GM23338 (cell line): Measurements from ENCODE around the gene AGBL5. TPM values are rescaled to one million over a fixed set of nuclear protein-coding genes. Genes with fewer than 3 reads are reported as not detected.

Experiments used
- CREB1 ChIP-seq: fragments of 250-450 bp; sonication (Bioruptor Pico); IDR thresholded peaks from 2 replicates; pipeline ENCODE4 v1.5.0; 2020; ENCODE audit warnings: low read depth, mild to moderate bottlenecking, moderate library complexity
- EZH2phosphoT487 ChIP-seq: fragments of 200-600 bp; sonication (generic); IDR thresholded peaks from one replicate; pipeline ENCODE4 v1.8.1; 2018; ENCODE audit warnings: antibody characterized with exemption; ENCODE audit not compliant: unreplicated experiment
- POLR2AphosphoS5 ChIP-seq: IDR thresholded peaks from 2 replicates; pipeline ENCODE4 v1.6.1; 2016; ENCODE audit warnings: antibody characterized with exemption, low read depth
- ZNF331 ChIP-seq: fragments of 250-450 bp; sonication (Bioruptor Pico); IDR thresholded peaks from 2 replicates; pipeline ENCODE4 v1.5.0; 2020; ENCODE audit warnings: low read depth, mild to moderate bottlenecking, moderate library complexity
- polyA plus RNA-seq: library from polyadenylated mRNA; unstranded; fragments of >200 nt; fragmentation: Nextera tagmentation; extraction: Ambion mirVana; gene quantifications from 2 replicates; pipeline ENCODE4 v1.2.1, GENCODE V29; 2016
- total RNA-seq: library from RNA; depleted of rRNA; stranded (reverse); fragments of >200 nt; shearing (Covaris generic); gene quantifications from 2 replicates; pipeline ENCODE4 v1.2.3, GENCODE V29; 2014
- TF ChIP-seq, protein P1 (sequence below): fragments of 250-450 bp; sonication (Bioruptor Pico); IDR thresholded peaks from 2 replicates; pipeline ENCODE4 v1.5.0; 2020; ENCODE audit warnings: mild to moderate bottlenecking, moderate library complexity
- TF ChIP-seq, protein P2 (sequence below): IDR thresholded peaks from one replicate; pipeline ENCODE4 v1.6.1; 2018; ENCODE audit warnings: antibody characterized with exemption; ENCODE audit not compliant: unreplicated experiment

Gene AGBL5
- total and polyA plus RNA-seq, 2 experiments from 2014 or later, result 17.9 to 31.3 TPM

- TF ChIP-seq, protein P1, sequence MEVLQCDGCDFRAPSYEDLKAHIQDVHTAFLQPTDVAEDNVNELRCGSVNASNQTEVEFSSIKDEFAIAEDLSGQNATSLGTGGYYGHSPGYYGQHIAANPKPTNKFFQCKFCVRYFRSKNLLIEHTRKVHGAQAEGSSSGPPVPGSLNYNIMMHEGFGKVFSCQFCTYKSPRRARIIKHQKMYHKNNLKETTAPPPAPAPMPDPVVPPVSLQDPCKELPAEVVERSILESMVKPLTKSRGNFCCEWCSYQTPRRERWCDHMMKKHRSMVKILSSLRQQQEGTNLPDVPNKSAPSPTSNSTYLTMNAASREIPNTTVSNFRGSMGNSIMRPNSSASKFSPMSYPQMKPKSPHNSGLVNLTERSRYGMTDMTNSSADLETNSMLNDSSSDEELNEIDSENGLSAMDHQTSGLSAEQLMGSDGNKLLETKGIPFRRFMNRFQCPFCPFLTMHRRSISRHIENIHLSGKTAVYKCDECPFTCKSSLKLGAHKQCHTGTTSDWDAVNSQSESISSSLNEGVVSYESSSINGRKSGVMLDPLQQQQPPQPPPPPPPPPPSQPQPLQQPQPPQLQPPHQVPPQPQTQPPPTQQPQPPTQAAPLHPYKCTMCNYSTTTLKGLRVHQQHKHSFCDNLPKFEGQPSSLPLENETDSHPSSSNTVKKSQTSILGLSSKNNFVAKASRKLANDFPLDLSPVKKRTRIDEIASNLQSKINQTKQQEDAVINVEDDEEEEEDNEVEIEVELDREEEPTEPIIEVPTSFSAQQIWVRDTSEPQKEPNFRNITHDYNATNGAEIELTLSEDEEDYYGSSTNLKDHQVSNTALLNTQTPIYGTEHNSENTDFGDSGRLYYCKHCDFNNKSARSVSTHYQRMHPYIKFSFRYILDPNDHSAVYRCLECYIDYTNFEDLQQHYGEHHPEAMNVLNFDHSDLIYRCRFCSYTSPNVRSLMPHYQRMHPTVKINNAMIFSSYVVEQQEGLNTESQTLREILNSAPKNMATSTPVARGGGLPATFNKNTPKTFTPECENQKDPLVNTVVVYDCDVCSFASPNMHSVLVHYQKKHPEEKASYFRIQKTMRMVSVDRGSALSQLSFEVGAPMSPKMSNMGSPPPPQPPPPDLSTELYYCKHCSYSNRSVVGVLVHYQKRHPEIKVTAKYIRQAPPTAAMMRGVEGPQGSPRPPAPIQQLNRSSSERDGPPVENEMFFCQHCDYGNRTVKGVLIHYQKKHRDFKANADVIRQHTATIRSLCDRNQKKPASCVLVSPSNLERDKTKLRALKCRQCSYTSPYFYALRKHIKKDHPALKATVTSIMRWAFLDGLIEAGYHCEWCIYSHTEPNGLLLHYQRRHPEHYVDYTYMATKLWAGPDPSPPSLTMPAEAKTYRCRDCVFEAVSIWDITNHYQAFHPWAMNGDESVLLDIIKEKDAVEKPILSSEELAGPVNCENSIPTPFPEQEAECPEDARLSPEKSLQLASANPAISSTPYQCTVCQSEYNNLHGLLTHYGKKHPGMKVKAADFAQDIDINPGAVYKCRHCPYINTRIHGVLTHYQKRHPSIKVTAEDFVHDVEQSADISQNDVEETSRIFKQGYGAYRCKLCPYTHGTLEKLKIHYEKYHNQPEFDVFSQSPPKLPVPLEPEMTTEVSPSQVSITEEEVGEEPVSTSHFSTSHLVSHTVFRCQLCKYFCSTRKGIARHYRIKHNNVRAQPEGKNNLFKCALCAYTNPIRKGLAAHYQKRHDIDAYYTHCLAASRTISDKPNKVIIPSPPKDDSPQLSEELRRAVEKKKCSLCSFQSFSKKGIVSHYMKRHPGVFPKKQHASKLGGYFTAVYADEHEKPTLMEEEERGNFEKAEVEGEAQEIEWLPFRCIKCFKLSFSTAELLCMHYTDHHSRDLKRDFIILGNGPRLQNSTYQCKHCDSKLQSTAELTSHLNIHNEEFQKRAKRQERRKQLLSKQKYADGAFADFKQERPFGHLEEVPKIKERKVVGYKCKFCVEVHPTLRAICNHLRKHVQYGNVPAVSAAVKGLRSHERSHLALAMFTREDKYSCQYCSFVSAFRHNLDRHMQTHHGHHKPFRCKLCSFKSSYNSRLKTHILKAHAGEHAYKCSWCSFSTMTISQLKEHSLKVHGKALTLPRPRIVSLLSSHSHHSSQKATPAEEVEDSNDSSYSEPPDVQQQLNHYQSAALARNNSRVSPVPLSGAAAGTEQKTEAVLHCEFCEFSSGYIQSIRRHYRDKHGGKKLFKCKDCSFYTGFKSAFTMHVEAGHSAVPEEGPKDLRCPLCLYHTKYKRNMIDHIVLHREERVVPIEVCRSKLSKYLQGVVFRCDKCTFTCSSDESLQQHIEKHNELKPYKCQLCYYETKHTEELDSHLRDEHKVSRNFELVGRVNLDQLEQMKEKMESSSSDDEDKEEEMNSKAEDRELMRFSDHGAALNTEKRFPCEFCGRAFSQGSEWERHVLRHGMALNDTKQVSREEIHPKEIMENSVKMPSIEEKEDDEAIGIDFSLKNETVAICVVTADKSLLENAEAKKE (CRISPR knock-in tag), result no peak
- TF ChIP-seq ZNF331 (CRISPR knock-in tag) (no peak), CREB1 (CRISPR knock-in tag) (no peak), EZH2phosphoT487 (no peak), POLR2AphosphoS5 (no peak)
- TF ChIP-seq, protein P2, sequence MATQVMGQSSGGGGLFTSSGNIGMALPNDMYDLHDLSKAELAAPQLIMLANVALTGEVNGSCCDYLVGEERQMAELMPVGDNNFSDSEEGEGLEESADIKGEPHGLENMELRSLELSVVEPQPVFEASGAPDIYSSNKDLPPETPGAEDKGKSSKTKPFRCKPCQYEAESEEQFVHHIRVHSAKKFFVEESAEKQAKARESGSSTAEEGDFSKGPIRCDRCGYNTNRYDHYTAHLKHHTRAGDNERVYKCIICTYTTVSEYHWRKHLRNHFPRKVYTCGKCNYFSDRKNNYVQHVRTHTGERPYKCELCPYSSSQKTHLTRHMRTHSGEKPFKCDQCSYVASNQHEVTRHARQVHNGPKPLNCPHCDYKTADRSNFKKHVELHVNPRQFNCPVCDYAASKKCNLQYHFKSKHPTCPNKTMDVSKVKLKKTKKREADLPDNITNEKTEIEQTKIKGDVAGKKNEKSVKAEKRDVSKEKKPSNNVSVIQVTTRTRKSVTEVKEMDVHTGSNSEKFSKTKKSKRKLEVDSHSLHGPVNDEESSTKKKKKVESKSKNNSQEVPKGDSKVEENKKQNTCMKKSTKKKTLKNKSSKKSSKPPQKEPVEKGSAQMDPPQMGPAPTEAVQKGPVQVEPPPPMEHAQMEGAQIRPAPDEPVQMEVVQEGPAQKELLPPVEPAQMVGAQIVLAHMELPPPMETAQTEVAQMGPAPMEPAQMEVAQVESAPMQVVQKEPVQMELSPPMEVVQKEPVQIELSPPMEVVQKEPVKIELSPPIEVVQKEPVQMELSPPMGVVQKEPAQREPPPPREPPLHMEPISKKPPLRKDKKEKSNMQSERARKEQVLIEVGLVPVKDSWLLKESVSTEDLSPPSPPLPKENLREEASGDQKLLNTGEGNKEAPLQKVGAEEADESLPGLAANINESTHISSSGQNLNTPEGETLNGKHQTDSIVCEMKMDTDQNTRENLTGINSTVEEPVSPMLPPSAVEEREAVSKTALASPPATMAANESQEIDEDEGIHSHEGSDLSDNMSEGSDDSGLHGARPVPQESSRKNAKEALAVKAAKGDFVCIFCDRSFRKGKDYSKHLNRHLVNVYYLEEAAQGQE, result no peak
Measured at GRCh38 chr2:27041752-27042151, 9.7 kb upstream of the AGBL5 start (continued).
